ENCODE results near the gene TBC1D4.

DNA sequence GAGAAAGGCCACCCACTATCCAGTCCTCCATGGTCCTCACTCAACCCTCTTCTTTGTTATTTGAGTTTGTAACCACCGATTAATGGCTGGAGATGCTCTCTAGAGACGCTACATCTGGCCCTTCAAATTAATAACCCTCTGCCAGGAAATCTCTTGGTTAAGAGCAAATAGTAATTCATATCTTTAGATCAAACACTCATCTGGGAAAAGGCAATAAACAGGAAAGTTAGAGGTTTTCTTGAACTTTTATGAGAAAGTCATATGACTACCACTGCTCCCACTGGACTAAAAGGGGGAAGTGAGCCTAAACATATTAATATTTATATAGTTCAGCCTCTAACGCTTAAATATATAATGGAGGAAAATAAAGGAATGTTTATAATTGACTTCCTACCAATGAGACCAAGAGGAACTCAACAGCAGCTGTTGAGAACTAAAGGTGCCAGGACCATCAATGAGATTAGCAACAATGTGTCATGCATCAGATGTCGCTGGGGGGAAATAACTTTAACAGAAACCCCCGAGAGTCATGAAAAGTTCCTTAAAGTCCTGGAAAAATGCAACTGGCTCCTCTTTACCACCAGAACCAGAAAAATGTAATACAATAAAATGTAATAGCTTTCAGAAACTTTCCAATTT is 2.7 kb downstream of the TBC1D4 start:
- TF ChIP-seq POLR2A (IDR thresholded peaks at IDR 0.05), result no peak
- TF ChIP-seq CTCF (IDR thresholded peaks at IDR 0.05), result no peak
